Activated CD4-positive, CD25-positive, alpha-beta regulatory T cell treated with anti-CD3 and anti-CD28 coated beads, Interleukin-2, amount 50 U/mL, for 72 hours (primary cell): ENCODE results near the gene OR2T10.
"Not testable (repeated sequence)": the region's sequence is repeated elsewhere in the genome, so short reads cannot be mapped to it uniquely, and the experiment has no call there.

Experiments
- DNase-seq: peaks from one replicate; pipeline ENCODE4 v3.0.0; 2021

Gene OR2T10

DNA sequence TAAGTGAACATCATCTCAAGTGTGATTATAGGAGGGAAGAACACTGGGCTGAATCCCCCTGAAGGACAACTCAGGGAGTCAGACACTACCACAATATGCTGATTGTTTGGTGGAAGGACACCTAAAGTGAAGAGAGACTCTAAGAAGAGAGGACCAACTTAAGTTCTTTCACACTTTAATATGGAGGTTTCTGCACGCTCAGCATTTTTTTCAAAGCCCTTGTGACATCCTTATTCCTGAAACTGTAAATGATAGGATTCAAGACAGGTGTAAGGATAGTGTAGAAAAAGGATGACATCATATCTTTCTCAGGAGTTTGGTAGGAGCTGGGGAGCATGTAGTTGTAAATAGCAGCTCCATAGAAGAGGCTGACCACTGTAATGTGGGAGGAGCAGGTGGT, 4.8 kb downstream of the OR2T10 start:
- no peak for DNase-seq

DNA sequence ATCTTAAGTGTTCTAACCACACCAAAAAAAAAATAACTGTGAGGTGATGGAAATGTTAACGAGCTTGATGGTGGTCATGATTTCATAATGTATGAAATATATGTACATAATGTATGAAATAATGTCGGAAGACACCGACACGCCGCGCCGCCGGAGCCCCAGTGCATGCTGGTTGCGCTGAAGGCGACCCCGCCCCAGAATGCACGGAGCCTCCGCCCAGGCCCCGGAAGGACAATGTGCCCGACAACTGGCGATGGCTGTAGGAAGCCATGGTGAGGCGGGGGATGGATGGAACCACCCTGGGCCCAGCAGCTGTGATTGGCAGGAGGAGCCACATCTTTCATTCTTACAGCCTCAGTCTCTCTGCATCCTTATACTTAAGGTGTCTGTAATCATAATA, 7.4 kb downstream of the OR2T10 start:
- no peak for DNase-seq

DNA sequence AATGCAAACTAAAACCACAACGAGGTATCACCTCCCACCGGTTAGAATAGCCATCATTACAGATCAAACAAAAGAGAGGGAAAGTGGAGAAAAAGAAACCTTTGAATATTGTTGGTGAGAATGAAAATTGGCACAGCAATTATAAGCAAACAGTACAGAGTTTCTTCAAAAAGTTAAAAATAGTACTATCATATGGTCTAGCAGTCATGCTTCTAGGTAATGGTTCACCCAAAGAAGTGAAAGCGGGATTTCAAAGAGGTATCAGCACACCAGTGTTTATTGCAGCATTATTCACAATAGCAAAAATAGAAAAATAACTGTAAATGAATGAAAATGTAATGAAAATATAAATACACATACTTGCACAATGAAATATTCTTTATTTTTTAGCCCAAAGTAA, 8.2 kb downstream of the OR2T10 start:
- no peak for DNase-seq

DNA sequence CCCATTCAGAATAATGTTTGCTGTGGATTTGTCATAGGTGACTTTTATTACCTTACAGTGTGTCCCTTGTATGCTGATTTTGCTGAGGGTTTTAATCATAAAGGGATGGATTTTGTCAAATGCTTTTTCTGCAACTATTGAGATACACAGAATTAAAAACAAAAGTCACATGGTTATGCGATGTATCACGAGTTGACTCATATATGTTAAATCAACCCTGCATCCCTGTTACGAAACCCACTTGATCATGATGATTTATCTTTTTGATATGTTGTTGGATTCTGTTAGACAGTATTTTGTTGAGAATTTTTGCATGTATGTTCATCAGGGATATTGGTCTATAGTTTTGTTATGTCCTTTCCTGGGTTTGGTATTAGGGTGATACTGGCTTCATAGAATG, 12.2 kb downstream of the OR2T10 start:
- no peak for DNase-seq

DNA sequence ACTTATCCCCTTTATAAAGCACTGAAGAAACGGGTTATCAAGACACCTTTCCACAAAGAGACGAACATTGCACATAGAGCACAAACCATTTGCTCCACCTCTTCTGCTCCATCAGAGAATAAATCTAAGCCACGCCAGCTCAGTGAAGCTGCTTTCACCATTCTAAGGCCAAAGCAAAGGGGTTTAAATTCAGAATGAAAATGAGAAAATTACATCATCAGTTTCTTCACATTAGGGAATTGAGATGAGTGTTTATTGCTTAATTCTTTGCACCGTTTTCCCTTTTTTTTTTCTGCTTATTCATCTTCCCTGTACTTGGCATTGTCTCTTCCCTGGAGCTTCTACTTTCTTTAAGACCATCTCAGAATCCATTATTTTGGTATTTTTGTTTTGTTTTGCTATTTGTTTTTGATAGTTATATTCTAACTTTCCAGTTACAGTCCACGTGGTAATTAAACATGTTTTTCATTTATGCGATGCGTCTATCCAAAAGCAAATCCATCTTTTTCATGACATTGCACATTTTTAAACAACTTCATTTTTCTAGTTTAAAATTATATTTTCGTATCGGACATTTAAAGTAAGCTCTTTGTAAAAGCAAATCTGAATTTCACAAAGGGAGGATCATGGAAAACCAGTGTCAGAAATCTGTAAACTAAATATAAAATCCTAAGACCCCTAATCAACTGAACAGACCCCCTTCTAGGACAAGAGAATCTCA, 21.1 kb downstream of the OR2T10 start:
- DNase-seq = no peak

DNA sequence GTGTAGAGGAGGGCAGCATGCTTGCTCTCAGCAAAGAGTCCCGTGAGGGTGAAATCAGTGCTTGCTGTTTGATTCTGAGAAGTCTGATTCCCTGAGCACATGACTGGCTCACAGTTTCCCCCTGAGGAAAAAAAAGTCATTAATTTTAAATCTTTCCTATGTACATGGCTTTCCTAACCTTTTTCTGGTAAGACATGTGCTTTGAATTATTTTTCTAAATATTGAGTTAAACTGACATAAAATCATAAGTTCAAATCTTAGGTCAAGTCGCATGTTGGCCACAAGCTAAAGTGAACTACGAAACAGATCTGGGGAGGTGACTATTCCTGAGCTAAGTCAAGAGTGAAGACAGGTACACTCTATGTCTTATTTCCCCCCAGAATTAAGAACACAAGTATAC, 22.8 kb downstream of the OR2T10 start, which contains the start of gene OR2T34:
Gene OR2T34 (minus strand): TSS at position 101 of the 400 bp plus-strand sequence. CDS start 0 bp downstream, at position 101.
- not testable (repeated sequence) for DNase-seq

DNA sequence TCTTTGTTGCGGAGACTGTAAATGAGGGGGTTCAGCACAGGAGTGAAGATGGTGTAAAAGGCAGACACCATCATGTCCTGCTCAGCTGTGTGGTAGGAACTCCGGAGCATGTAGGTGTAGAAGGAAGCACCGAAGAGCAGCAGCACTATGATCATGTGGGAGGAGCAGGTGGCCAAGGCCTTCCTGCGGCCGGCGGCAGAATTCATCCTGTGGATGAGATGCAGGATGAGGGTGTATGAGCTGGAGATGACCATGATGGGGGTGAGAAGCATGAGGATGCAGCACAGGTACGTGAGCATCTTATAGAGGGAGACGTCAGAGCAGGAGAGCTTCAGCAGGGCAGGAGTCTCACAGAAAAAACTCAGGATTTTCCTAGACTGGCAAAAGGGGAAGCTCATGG, 23.6 kb downstream of the OR2T10 start:
- DNase-seq = not testable (repeated sequence)

DNA sequence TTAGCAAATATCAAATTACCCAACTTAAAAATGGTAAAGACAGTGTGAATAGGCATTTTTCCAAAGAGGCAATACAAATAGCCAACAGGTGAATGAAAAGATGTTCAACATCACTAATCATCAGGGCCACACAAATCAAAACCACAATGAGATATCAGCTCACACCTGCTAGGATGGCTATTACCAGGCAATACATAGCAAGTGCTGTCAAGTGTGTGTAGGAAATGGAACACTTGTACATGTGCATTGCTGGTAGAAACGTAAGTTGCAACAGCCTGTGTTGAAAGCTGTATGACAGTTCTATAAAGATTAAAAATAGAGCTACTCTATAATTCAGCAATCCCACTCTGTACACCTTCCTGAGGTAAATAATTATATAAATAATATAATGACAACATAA, 25.5 kb downstream of the OR2T10 start:
- not testable (repeated sequence) for DNase-seq

DNA sequence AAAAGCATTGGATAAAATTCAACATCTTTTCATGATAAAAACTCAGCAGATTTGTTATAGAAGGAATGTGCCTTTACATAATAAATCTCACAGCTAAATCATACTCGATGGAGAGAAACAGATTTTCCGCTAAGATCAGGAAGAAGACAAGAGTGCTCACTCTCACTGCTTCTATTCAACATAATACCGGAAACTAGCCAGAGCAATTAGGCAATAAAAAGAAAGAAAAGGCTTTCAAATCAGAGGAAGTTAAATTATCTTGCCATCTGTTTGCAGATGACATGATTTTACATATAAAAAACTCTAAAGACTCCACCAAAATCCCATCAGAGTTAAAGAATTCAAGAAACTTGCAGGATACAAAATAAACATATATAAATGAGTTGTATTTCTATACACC, 26.7 kb downstream of the OR2T10 start:
- DNase-seq = not testable (repeated sequence)

DNA sequence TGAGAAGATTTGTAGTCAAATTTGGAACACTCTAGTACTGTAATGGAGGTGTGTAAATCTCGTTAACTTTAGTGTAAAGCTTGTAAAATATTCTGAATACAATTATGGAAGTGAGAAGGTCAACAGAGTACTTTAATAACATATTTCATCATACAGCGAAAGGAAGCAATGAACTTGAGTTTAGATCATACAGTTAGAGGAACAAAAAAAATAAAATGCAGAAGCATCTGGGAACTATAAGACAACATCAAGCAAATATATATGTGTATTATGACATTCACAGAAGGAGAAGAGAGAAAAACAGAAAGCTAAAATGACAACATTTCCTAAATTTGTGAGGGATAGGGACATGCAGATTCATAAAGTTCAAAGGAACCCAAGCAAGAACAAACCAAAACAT, 28.5 kb downstream of the OR2T10 start:
- not testable (repeated sequence) for DNase-seq

DNA sequence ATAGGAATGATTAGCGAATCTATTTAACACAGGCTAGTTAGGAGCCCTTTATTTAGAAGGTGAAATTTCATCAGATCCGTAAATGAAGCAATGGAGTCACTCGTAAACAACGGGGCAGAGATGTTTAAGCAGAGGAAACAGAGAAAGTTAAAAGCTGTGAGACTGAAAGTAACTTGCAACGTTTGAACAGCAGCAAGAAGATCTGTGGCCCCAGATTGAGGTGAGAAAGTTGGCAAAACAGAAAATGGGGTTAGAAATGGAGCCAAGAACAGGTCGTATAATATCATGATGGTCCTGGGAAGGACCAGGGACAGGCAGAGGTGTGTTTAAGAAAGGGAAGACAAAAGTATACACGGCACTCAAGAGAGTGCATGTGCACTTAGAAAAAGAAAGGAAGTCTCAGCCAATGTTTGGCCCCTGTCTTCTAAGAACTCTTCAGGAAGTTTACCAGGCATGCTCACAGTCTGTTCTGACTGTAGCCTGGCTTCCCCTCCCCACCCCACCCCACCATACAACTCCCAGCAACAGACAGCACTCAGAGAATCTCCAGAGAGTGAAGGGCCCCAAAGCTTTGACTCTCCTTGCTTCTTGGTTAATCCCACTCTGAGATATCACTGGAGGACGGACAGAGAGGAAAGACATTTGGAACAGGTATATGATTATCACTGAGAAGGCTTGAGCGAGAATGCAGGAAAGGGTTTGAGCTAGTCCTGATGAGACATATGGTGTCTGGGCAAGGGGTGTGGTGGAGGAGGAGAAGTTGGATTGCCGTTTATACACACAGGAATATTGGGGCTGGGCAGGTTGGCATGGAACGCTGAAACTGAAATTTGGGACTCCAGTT, 31.7 kb downstream of the OR2T10 start:
- not testable (repeated sequence) for DNase-seq

DNA sequence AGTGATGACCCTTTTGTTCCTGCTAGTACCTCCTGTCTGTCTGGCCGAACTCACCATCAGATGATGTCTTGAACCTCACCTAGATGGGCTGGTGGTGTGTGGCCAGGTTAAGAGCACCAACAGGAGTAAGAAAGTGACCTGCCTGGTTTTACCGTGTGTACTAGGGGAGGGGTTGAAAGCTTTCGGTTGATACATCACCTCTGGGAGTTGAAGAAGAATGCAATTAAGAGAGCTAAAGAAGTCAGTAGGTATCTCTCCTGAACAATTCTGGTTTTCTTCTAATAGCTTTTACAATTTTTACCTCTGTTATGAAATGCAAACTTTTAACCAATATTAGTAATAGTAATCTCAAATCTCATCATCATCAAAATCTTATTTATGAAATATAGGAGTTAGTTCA, 34.8 kb downstream of the OR2T10 start, which contains the start of gene OR2T29:
Gene OR2T29 (minus strand): TSS at position 101 of the 400 bp plus-strand sequence. CDS start 3,281 bp downstream, outside the sequence.
- not testable (repeated sequence) for DNase-seq

DNA sequence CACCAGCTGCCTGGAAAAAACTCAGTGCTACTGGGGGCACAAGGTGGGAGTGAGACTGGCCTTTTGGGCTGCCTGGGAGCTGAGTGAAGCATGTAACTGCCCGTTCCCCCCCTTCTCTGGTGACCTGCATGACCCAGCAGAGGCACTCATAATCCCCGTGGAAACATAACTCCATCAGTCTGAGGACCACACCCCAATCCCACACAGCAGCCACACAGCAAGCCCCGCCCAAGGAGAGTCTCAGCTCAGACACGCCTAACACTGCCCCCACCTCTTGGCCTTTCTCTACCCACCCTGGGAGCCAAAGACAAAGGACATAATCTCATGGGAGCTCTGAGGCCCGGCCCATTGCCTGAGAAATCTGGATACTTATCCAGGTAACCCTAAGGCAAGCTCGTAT, 46.5 kb downstream of the OR2T10 start:
- DNase-seq = not testable (repeated sequence)

DNA sequence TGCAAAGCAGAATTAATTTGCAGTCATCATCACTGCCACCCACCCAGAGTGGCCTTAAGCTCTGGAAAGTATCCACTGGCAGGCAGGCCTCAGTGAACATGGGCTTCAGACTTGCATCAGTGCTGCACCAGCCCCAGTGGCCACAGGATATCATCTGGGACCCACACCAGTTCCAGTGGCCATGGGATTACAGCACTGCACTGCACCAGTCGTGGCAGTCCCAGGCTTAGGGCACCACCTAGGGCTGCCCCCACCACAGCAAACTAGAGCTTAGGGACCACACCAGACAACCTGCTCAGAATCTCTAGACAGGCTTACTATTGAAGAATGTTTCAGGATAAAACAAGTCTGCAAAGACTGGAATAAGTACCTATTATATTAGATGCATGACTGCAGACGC, 50.1 kb downstream of the OR2T10 start:
- DNase-seq = not testable (repeated sequence)
